ENCODE results near the gene RAB40B. TPM values are rescaled to one million over a fixed set of nuclear protein-coding genes. Genes with fewer than 3 reads are reported as not detected.

The RAB40B gene
- total RNA-seq, 1 experiment from 2014 or later = 11.2 TPM

DNA sequence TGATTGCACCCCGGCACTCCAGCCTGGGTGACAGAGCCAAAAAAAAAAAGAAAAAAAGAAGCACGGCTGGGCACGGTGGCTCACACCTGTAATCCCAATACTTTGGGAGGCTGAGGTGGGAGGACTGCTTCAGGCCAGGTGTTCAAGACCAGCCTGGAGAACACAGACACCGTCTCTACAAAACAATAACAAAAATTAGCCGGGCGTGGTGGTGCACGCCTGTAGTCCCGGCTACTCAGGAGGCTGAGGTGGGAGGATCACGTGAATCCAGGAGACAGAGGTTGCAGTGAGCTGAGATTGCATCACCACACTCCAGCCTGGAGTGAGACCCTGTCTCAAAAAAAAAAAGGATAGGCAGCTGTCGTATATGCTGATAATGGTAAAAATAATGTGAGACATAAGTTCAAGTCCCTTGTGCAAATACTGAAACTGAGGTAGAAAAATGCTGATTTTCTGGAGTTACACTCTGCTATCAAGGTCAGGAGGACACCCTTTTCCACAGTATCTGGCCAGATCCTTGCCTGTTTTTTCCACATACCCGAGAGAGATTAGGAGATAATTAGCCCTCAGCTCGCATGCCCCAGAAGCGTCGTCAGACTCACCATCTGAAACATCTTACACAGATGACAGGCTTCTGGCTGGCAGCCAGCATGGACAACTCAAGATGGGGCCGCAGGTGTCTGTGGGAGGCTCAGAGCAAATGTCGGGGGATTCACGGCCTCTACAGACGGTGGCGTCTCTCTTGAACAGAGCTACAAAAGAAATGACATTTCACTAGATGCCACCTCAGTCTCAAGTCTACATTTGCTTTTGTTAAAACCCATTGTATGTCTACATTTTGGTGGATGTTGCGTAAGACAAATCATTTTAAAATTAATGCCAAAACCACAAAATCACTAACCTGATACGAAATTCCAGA is 87.1 kb downstream of the RAB40B start:
- peaks cover 85% of the 10 kb centered on the region for H3K36me3 ChIP-seq
- DNase-seq (ENCODE audit: low read depth in 1 of 2, low spot score in 2 of 2) = no peak
- H3K4me1 ChIP-seq (replicated peaks) = no peaks in the 10 kb centered on the region
- no peaks in the 10 kb centered on the region for H3K9me3 ChIP-seq (replicated peaks)
- H3K4me3 ChIP-seq = no peak overlapping the region
- no peaks in the 10 kb centered on the region for H3K27me3 ChIP-seq (replicated peaks)
- H3K27ac ChIP-seq = no peak overlapping the region

DNA sequence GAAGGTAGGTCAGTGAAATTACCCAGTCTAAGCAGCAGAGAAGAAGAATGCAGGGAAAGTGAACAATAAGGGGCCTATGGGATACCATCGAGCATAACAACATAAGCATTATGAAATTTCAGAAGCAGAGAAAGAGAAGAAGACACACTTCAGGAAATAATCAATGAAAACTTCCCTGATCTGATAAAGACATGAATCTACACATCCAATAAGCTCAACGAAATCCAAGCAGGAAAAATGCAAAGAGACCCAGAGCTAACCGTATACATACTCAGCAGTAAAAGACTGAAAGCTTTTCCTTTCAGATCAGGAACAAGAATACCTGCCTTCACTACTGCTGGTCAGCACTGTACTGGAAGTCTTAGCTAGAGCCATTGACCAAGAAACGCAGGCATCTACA is 88.8 kb downstream of the RAB40B start:
- no peaks in the 10 kb centered on the region for H3K4me1 ChIP-seq (replicated peaks)
- H3K9me3 ChIP-seq (replicated peaks) = no peaks in the 10 kb centered on the region
- no peak overlapping the region for H3K4me3 ChIP-seq
- H3K27me3 ChIP-seq (replicated peaks) = no peaks in the 10 kb centered on the region
- H3K27ac ChIP-seq = no peak overlapping the region
- peaks cover 85% of the 10 kb centered on the region for H3K36me3 ChIP-seq
- DNase-seq (ENCODE audit: low read depth in 1 of 2, low spot score in 2 of 2) = no peak

DNA sequence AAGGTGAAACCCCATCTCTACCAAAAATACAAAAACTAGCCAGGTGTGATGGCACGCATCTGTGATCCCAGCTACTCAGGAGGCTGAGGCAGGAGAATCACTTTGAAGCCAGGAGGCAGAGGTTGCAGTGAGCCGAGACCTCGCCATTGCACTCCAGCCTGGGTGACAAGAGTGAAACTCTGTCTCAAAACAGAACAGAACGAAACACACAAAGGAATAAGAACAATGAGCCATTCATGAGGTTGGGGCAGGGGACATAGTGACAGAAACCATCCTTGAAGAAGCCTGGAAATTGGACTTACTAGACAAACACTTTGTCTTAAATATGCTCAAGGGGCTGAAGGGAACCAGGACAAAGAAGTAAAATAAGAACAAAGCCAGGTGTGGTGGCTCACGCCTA is 89.7 kb downstream of the RAB40B start:
- Histone ChIP-seq H3K4me3 (no peak overlapping the region), H3K4me1 (replicated peaks) (no peaks in the 10 kb centered on the region), H3K36me3 (peaks cover 87% of the 10 kb centered on the region), H3K27me3 (replicated peaks) (no peaks in the 10 kb centered on the region), H3K9me3 (replicated peaks) (no peaks in the 10 kb centered on the region), H3K27ac (no peak overlapping the region)
- DNase-seq (ENCODE audit: low read depth in 1 of 2, low spot score in 2 of 2) = no peak

DNA sequence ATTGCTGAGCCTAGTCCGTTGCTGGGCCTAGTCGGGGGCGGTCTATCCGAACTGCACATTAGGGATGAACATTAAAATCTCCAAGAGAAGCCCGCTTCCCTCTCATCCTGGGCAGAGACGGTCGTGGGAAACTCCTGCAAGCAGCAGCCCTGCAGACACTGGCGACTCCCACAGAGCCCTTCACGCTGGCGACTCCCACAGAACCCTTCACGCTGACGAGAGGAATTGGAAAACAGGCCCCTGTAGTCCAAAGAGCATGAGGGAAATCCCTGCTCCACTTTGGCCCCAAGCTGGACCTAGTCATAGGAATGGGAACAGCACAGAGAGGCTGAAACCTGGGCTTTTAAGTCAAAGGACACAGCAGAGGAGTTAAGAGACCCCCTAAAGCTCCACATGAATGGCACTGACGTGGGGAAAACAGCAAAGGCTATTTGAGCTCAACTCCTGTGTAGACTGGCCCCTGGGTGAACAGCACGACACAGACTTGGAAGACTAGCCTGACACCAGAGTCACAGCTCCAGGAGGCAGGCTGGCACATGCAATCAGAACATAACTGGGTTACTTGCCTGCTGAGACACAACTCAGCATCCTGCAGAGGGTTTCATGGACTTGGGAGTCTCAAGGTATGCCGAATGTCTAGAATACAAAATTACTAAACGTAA is 92.4 kb downstream of the RAB40B start:
- Histone ChIP-seq H3K4me1 (replicated peaks) (no peaks in the 10 kb centered on the region), H3K4me3 (no peak overlapping the region), H3K27ac (no peak overlapping the region), H3K9me3 (replicated peaks) (no peaks in the 10 kb centered on the region), H3K36me3 (peaks cover 91% of the 10 kb centered on the region), H3K27me3 (replicated peaks) (no peaks in the 10 kb centered on the region)
- DNase-seq (ENCODE audit: low read depth in 1 of 2, low spot score in 2 of 2) = no peak

Other genes with a start within 250 kb of the RAB40B start
- gene CYBC1, start 247.9 kb downstream of the RAB40B start, total RNA-seq (2014; rRNA removed; shearing (Covaris generic)) = 71.4 and 106 TPM in 2 replicates
- 41.6 and 58.5 TPM in 2 replicates for gene NARF, start 240.0 kb downstream of the RAB40B start, total RNA-seq (2014; rRNA removed; shearing (Covaris generic))
- 39.3 and 54.9 TPM in 2 replicates for gene FOXK2, start 179.0 kb downstream of the RAB40B start, total RNA-seq (2014; rRNA removed; shearing (Covaris generic))
- gene WDR45B, start 50.3 kb downstream of the RAB40B start, total RNA-seq (2014; rRNA removed; shearing (Covaris generic)) = 157 and 203 TPM in 2 replicates
- gene FN3KRP, start 18.0 kb upstream of the RAB40B start, total RNA-seq (2014; rRNA removed; shearing (Covaris generic)) = 47.2 and 53.4 TPM in 2 replicates
- 0.13 TPM in 1 of 2 replicates, not detected in the other for gene FN3K, start 36.9 kb upstream of the RAB40B start, total RNA-seq (2014; rRNA removed; shearing (Covaris generic))
- gene TBCD, start 53.4 kb upstream of the RAB40B start, total RNA-seq (2014; rRNA removed; shearing (Covaris generic)) = 39.4 and 60.7 TPM in 2 replicates
- gene ZNF750, start 141.3 kb upstream of the RAB40B start, total RNA-seq (2014; rRNA removed; shearing (Covaris generic)) = not detected in 2 replicates

Data from SJSA1 (cell line).